Trophoblast cell (in vitro differentiated cells and primary cell): ENCODE results near the gene CHI3L1.

Experiments
- DNase-seq, 2 donors: peaks; one replicate each; pipeline ENCODE4 v3.0.0-alpha.2; 2016
- H2AFZ ChIP-seq: 2 replicates; pipeline ENCODE4 v1.6.1; 2013; ENCODE audit warnings: low read length, moderate library complexity, mild to moderate bottlenecking; ENCODE audit not compliant: insufficient read depth, poor library complexity
- H2AK5ac ChIP-seq: 2 replicates; pipeline ENCODE4 v1.6.1; 2013; ENCODE audit warnings: mild to moderate bottlenecking, low read length
- H2BK120ac ChIP-seq: 2 replicates; pipeline ENCODE4 v1.6.1; 2013; ENCODE audit warnings: low read length, mild to moderate bottlenecking, moderate library complexity; ENCODE audit not compliant: insufficient read depth, poor library complexity
- H2BK12ac ChIP-seq: 2 replicates; pipeline ENCODE4 v1.6.1; 2013; ENCODE audit warnings: mild to moderate bottlenecking, low read length, moderate library complexity
- H2BK5ac ChIP-seq: 2 replicates; pipeline ENCODE4 v1.6.1; 2013; ENCODE audit warnings: low read length, low read depth, moderate library complexity, mild to moderate bottlenecking; ENCODE audit not compliant: poor library complexity
- H3K14ac ChIP-seq: 2 replicates; pipeline ENCODE4 v1.6.1; 2013; ENCODE audit warnings: mild to moderate bottlenecking, low read length
- H3K18ac ChIP-seq: 2 replicates; pipeline ENCODE4 v1.6.1; 2013; ENCODE audit warnings: mild to moderate bottlenecking, low read length
- H3K23ac ChIP-seq: 2 replicates; pipeline ENCODE4 v1.6.1; 2013; ENCODE audit warnings: low read length
- H3K27ac ChIP-seq: 2 replicates; pipeline ENCODE4 v1.5.1; 2013; ENCODE audit warnings: low read depth, mild to moderate bottlenecking, inconsistent platforms, low read length, moderate library complexity
- H3K27me3 ChIP-seq: 2 replicates; pipeline ENCODE4 v1.6.1; 2013; ENCODE audit warnings: inconsistent platforms, mild to moderate bottlenecking, low read length, moderate library complexity; ENCODE audit not compliant: insufficient read depth
- H3K36me3 ChIP-seq, 2 experiments: 1 replicate in 1 of 2; 2 replicates in 1 of 2; pipeline ENCODE4 v1.6.1; 2013; ENCODE audit warnings: low read length in 2 of 2, mild to moderate bottlenecking in 2 of 2, moderate library complexity in 1 of 2; ENCODE audit not compliant: insufficient read depth in 2 of 2, control insufficient read depth in 1 of 2
- H3K4ac ChIP-seq: 2 replicates; pipeline ENCODE4 v1.6.1; 2013; ENCODE audit warnings: low read depth, mild to moderate bottlenecking, low read length, moderate library complexity
- H3K4me1 ChIP-seq, 2 experiments: 1 replicate in 1 of 2; 2 replicates in 1 of 2; pipeline ENCODE4 v1.6.1; 2013; ENCODE audit warnings: low read length in 2 of 2, mild to moderate bottlenecking in 2 of 2, moderate library complexity in 1 of 2; ENCODE audit not compliant: insufficient read depth in 2 of 2, control insufficient read depth in 1 of 2
- H3K4me2 ChIP-seq: 2 replicates; pipeline ENCODE4 v1.6.1; 2013; ENCODE audit warnings: inconsistent platforms, mild to moderate bottlenecking, low read length, moderate library complexity
- H3K4me3 ChIP-seq: 2 replicates; pipeline ENCODE4 v1.5.1; 2013; ENCODE audit warnings: mild to moderate bottlenecking, low read depth, low read length, inconsistent platforms
- H3K79me1 ChIP-seq: one replicate; pipeline ENCODE4 v1.6.1; 2013; ENCODE audit warnings: low read length
- H3K79me2 ChIP-seq: 2 replicates; pipeline ENCODE4 v1.6.1; 2013; ENCODE audit warnings: low read length, mild to moderate bottlenecking; ENCODE audit not compliant: control insufficient read depth, insufficient read depth, poor library complexity
- H3K9ac ChIP-seq: 2 replicates; pipeline ENCODE4 v1.6.1; 2013; ENCODE audit warnings: mild to moderate bottlenecking, low read length
- H3K9me3 ChIP-seq: 2 replicates; pipeline ENCODE4 v1.6.1; 2013; ENCODE audit warnings: low read depth, mild to moderate bottlenecking, control low read depth, inconsistent platforms, low read length; ENCODE audit not compliant: insufficient read depth
- H4K12ac ChIP-seq: 2 replicates; pipeline ENCODE4 v1.6.1; 2013; ENCODE audit warnings: low read depth, mild to moderate bottlenecking, low read length, moderate library complexity
- H4K8ac ChIP-seq: 2 replicates; pipeline ENCODE4 v1.6.1; 2013; ENCODE audit warnings: low read depth, mild to moderate bottlenecking, low read length, moderate library complexity
- H4K91ac ChIP-seq: one replicate; pipeline ENCODE4 v1.6.1; 2013; ENCODE audit warnings: low read depth, mild to moderate bottlenecking, low read length, moderate library complexity
- WGBS: extraction: QIAGEN DNeasy Blood & Tissue Kit; methylation state at CpG from one replicate; pipeline ENCODE4 v1.1.7; 2013; ENCODE audit warnings: missing lambda C conversion rate; ENCODE audit not compliant: insufficient read length, insufficient coverage; ENCODE audit errors: extremely low coverage; 5-methylcytosine and 5-hydroxymethylcytosine counted together

Gene CHI3L1

DNA sequence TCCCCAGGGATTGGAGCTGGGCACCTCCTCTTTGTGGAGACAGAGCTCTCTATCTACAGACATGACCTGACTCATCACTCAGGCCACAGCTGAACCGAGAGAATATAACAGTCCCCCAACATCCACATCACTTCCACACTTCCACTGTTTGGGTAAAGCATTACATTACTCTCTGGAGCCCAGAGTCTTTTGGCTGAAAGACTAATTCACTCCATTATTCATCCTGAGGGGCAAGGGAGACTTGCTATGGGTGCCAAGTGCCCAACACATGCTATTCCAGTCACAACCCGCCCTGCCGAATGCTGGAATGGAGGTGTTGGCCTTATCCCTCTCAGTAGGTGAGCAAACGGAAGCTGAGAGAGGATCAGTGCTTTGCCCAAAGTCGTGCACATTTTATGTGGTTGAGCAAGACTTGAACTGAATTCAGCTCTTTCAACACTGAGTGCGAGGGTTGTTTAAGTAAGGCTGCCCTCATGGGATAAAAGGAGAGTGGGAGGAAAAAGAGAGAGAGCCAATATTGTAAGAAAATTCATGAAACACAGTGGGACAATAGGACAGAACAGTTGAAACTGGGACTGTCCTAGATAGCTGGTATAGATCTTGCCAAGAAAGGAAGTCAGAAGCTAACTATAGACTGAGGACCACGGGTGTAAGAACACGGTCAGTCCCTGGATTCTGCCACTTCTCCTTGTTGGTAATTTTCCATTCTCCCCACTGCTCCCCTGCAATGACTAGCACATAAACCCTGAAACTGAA lies 13.5 kb upstream of the CHI3L1 start:
- WGBS = no CpG with 5 or more reads among the region's 8 CpGs
- H2BK5ac ChIP-seq = no peak overlapping the region
- H2AK5ac ChIP-seq = no peak overlapping the region
- H3K4me3 ChIP-seq = no peak overlapping the region
- no peak overlapping the region for H4K12ac ChIP-seq
- H2BK12ac ChIP-seq = no peak overlapping the region
- no peak overlapping the region for H4K91ac ChIP-seq
- no peaks in the 10 kb centered on the region for H3K36me3 ChIP-seq
- H3K4me1 ChIP-seq = peaks cover 4 to 7% of the 10 kb centered on the region in 2 experiments
- peak in 1 of 2 donors; percentile 11 for DNase-seq
- H3K9me3 ChIP-seq = peaks cover 2% of the 10 kb centered on the region
- H3K79me1 ChIP-seq = no peaks in the 10 kb centered on the region
- no peak overlapping the region for H3K27ac ChIP-seq
- no peak overlapping the region for H3K18ac ChIP-seq
- H3K14ac ChIP-seq = no peak overlapping the region
- H4K8ac ChIP-seq = no peak overlapping the region
- no peak overlapping the region for H3K4ac ChIP-seq
- H3K23ac ChIP-seq = no peak overlapping the region
- H2AFZ ChIP-seq = no peak overlapping the region
- no peaks in the 10 kb centered on the region for H3K27me3 ChIP-seq
- no peak overlapping the region for H3K9ac ChIP-seq
- no peak overlapping the region for H3K4me2 ChIP-seq
- H3K79me2 ChIP-seq = no peaks in the 10 kb centered on the region
- H2BK120ac ChIP-seq = no peak overlapping the region

DNA sequence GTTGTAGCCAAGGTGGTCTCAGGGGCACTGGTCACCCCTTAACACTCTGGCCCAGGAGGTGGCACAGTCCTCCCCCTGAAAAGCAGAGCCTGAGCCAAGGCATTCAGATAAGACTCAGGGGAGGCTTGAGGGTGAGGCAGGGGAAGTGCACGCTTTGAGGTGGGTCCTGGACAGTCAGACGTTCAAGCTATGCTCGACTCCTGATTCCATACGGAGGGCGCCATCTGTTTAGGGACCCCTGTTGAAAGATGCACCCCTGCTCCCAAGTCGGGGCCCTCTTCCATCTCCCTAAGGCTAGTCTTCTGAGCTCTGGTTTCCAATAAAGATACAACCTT lies 12.9 kb upstream of the CHI3L1 start:
- no peak overlapping the region for H3K4ac ChIP-seq
- H3K27me3 ChIP-seq = no peaks in the 10 kb centered on the region
- H2AFZ ChIP-seq = no peak overlapping the region
- no peak overlapping the region for H2BK12ac ChIP-seq
- no peak overlapping the region for H4K91ac ChIP-seq
- H3K14ac ChIP-seq = no peak overlapping the region
- H3K4me2 ChIP-seq = no peak overlapping the region
- H3K79me1 ChIP-seq = no peaks in the 10 kb centered on the region
- no peaks in the 10 kb centered on the region for H3K36me3 ChIP-seq
- no peak for DNase-seq
- no peaks in the 10 kb centered on the region for H3K79me2 ChIP-seq
- H2BK120ac ChIP-seq = no peak overlapping the region
- no peak overlapping the region for H3K27ac ChIP-seq
- H3K18ac ChIP-seq = no peak overlapping the region
- peaks cover 4 to 7% of the 10 kb centered on the region in 2 experiments for H3K4me1 ChIP-seq
- H2AK5ac ChIP-seq = no peak overlapping the region
- no peaks in the 10 kb centered on the region for H3K9me3 ChIP-seq
- H3K4me3 ChIP-seq = no peak overlapping the region
- no peak overlapping the region for H4K8ac ChIP-seq
- whole genome bisulfite sequencing = no CpG with 5 or more reads among the region's 6 CpGs
- no peak overlapping the region for H3K23ac ChIP-seq
- no peak overlapping the region for H4K12ac ChIP-seq
- H3K9ac ChIP-seq = no peak overlapping the region
- no peak overlapping the region for H2BK5ac ChIP-seq

DNA sequence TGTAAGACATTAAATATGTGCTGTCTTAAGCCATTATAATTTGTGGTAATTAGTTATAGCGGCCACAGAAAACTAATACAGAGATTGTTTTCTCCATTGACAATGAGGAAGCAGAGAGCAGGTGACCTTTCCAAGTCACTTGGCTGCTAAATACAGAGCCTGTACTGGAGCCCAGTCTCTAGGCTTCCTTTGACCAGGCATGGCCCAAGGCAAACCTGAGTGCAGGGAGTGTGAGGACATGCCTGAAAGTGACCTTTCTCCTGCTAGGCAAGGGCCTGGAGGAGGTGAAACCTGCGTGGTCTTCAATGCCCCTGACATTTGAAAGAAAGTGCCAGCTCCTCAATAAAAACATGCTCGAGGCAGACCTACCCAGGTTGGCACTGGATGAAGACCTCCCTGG lies 12.5 kb upstream of the CHI3L1 start:
- no peak overlapping the region for H3K4ac ChIP-seq
- no peak overlapping the region for H2BK120ac ChIP-seq
- WGBS = no CpG with 5 or more reads among the region's 3 CpGs
- no peak overlapping the region for H2BK5ac ChIP-seq
- H3K4me1 ChIP-seq = peaks cover 4 to 7% of the 10 kb centered on the region in 2 experiments
- no peak overlapping the region for H3K23ac ChIP-seq
- H4K12ac ChIP-seq = no peak overlapping the region
- no peaks in the 10 kb centered on the region for H3K36me3 ChIP-seq
- no peak overlapping the region for H4K91ac ChIP-seq
- H3K79me1 ChIP-seq = no peaks in the 10 kb centered on the region
- no peak overlapping the region for H2BK12ac ChIP-seq
- no peak for DNase-seq
- H3K14ac ChIP-seq = no peak overlapping the region
- no peaks in the 10 kb centered on the region for H3K9me3 ChIP-seq
- H3K4me2 ChIP-seq = no peak overlapping the region
- H4K8ac ChIP-seq = no peak overlapping the region
- no peak overlapping the region for H2AFZ ChIP-seq
- H3K9ac ChIP-seq = no peak overlapping the region
- no peaks in the 10 kb centered on the region for H3K27me3 ChIP-seq
- no peaks in the 10 kb centered on the region for H3K79me2 ChIP-seq
- no peak overlapping the region for H2AK5ac ChIP-seq
- no peak overlapping the region for H3K4me3 ChIP-seq
- no peak overlapping the region for H3K18ac ChIP-seq
- H3K27ac ChIP-seq = no peak overlapping the region

DNA sequence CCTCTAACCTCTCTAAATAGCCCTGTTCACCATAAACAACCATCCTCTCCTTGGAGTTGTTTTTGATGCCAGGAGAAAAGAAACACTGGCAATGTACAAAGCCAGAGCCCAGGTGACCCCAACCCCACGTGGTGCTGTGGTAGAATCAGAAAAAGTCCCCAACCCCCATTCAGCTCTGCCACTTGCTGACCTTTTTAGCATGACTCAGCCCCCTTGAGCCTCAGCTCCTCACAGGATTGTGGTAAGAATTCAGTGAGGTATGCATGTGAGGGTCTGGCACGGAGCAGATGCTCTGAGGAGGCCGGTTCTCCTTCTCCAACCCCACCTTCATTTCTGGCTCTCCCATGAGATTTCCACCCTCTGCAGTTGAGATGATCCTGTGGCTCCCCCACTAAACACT lies 11.1 kb upstream of the CHI3L1 start:
- no peak overlapping the region for H2AFZ ChIP-seq
- no CpG with 5 or more reads among the region's 3 CpGs for WGBS

More for the DNA sequence above, 11.1 kb upstream of the CHI3L1 start:
- Histone ChIP-seq H3K27me3 (no peaks in the 10 kb centered on the region), H3K4me1 (peaks cover 4 to 7% of the 10 kb centered on the region in 2 experiments), H3K4me2 (no peak overlapping the region), H3K79me2 (no peaks in the 10 kb centered on the region), H2AK5ac (no peak overlapping the region), H2BK120ac (no peak overlapping the region), H3K14ac (no peak overlapping the region), H3K36me3 (no peaks in the 10 kb centered on the region), H3K27ac (no peak overlapping the region), H4K12ac (no peak overlapping the region), H3K18ac (no peak overlapping the region), H3K79me1 (no peaks in the 10 kb centered on the region), H4K8ac (no peak overlapping the region), H2BK12ac (no peak overlapping the region), H3K4me3 (no peak overlapping the region), H4K91ac (no peak overlapping the region), H3K4ac (no peak overlapping the region), H3K9me3 (no peaks in the 10 kb centered on the region), H3K9ac (no peak overlapping the region), H3K23ac (no peak overlapping the region), H2BK5ac (no peak overlapping the region)
- DNase-seq = no peak
